ENCODE data around the gene CTTNBP2NL. TPM values are rescaled to one million over a fixed set of nuclear protein-coding genes. Genes with fewer than 3 reads are reported as not detected.
"Not testable (repeated sequence)": the region's sequence is repeated elsewhere in the genome, so short reads cannot be mapped to it uniquely, and the experiment has no call there.

The CTTNBP2NL gene
- total RNA-seq, 1 experiment from 2014 or later: 8.3 TPM

DNA sequence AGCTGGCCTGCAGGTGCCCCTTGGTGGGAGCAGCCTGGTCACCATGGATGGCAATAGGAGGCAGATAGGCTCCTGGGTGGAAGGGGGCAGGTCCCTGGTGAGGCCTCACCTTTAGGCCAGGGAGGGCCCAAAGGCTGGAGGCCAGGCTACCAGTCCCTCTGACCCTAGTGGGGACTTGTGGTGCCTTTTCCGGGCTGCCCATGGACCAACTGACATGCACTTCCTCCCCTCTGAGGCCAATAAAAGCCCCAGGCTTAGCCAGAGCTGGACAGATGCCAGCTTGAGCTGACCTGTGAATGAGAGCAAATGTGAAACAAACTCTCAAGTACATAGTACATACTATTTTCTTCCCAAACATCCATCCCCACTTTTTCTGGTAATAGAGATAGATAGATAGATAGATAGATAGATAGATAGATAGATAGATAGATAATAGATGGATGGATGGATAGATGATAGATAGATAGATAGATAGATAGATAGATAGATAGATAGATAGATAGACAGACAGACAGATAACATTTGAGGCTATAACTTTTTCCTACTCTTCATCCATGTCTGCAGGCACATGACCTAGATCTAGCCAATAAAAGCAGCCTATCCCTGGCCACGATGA lies 9.2 kb upstream of the CTTNBP2NL start:
- DNase-seq (ENCODE audit: low spot score): no peak

DNA sequence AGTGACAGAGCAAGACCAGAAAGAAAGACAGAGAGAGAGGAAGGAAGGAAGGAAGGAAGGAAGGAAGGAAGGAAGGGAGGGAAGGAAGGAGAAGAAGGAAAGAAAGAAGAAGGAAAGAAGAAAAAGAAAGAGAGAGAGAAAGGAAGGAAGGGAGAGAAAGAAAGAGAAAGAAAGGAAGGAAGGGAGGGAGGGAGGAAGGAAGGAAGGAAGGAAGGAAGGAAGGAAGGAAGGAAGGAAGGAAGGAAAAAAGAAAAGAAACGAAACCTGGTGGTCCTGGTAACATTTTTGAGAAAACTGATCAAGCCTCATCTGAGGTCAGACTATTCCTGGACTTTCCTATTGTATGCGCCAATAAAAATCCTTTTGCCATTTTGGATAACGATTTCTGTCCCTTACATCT lies 8.2 kb upstream of the CTTNBP2NL start:
- DNase-seq (ENCODE audit: low spot score): no peak

DNA sequence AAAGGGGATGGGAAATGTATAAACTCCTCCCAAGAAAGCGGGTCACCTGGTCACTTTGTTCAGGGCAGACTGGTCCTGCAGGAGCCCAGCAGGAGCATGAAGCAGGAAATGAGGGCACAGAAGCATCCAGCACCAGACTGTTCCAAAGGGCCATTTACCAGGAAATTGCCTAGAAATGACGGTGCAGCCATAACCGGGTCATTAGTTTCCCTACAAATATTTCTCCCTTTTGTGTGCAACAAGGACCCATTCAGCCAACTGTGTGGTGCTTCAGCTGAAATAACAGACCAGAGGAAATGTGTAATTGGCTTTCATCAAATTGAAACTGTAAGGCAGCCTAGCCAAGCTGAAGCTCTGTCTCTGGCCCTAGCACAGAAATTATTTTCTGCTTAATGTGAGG lies 7.6 kb upstream of the CTTNBP2NL start:
- no peak for DNase-seq (ENCODE audit: low spot score)

DNA sequence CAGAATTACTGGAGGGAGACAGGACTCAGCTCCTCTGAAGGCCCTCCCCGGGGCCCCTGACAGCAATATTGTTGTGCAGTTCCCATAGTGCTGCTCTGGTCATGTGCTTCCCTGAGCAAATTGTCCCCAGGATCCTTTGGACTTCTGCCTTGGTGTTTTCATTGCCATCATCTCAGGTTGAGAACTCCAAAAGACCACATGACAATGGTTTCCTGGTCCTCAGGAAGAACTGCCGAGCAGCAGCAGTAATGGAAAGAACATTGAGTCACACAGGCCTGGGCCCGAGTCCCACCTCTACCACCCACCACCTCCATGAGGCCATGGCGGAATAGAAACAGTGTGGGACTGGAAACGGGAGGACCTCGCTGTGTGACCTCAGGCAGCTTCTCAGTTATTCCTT lies 6.3 kb upstream of the CTTNBP2NL start:
- no peak for DNase-seq (ENCODE audit: low spot score)

DNA sequence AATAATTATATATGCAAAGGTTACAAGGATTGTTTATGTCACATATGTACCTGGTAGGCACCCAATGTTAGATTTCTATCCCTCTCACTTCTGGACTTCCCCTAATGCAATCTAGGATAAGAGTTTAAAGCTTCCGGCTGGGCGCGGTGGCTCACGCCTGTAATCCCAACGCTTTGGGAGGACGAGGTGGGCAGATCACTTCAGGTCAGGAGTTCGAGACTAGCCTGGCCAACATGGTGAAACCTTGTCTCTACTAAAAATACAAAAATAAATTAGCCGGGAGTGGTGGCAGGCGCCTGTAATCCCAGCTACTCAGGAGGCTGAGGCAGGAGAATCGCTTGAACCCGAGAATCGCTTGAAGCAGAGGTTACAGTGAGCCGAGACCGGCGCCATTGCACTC lies 5.7 kb upstream of the CTTNBP2NL start:
- DNase-seq (ENCODE audit: low spot score): not testable (repeated sequence)

DNA sequence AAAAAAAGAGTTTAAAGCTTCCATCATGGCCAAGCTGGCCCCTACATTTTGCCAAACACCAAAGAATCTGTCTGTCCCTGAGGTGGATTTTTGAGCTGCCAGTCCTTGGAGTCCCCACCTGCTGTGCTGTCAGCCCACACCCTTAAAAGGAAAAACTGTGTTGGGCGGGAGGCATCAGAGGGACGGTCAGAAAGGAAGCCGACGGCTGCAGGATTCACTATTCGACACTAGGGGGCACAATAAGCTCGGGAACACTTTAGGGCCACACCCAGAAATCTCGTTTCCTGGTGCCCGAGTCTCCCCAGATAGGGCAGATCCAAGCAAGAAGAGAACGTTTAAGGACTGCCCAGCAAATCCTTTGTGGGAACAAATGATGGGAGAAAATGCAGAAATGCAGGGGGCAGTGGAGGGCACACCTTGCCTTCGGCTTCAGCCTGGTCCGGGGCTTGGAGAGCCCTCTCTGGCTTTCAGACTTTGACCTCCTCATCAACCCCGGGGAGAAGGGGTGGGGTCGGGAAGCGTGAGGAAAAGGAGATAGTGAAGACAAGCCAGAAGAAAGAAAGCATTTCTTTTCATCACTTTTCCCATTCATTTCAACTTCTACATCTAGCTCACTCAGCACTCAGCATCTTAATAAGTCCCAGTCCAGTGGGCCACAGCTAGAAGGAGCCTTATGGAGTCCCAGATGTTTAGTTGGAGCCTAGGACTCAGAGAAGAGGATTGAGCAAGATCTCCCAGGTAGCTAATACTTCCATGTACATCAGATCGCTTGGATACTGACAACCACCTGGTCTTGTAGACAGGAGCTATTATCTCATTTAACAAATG lies 5.0 kb upstream of the CTTNBP2NL start:
- peak; percentile 89 for DNase-seq (ENCODE audit: low spot score)

DNA sequence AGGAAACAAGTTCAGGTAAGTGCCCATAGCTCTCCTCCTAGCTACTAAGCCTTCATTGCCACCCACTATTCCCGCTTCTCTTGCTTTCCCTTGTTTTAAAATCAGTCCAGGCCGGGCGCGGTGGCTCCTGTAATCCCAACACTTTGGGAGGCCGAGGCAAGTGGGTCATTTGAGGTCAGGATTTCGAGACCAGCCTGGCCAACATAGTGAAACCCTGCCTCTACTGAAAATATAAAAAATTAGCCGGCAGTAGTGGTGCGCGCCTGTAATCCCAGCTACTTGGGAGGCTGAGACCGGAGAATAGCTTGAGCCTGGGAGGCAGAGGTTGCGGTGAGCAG lies 4.4 kb upstream of the CTTNBP2NL start:
- no peak for DNase-seq (ENCODE audit: low spot score)

DNA sequence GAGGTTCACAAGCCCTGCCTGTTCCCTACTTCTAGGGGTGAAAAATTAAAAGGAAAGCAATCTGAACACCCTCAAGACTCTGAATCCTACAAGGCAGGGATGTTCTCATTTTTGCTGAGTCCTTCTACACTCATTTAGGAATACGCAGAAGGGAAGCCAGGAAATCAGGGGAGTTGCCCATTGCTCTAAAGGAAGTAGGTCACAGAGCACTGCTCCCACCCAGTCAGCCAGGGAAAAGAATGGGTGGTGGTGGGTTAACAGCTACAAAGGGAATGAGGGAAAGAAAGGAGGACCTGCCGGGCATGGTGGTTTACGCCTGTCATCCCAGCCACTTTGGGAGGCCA lies 2.4 kb upstream of the CTTNBP2NL start:
- DNase-seq (ENCODE audit: low spot score): no peak

DNA sequence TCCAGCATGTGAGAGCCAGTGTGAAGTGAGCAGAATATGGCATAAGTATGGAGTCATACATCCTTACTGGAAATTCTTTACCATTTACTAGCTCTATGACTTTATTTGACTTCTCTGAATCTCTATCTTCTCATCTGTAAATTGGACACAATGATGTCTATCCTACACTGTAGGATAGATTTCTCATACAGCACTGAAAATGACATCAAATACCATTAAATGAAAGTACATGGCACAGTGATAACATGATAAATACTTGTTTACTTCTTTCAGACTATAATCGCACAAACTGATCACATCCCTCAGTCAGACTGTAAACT lies 1.3 kb upstream of the CTTNBP2NL start:
- DNase-seq (ENCODE audit: low spot score): no peak

DNA sequence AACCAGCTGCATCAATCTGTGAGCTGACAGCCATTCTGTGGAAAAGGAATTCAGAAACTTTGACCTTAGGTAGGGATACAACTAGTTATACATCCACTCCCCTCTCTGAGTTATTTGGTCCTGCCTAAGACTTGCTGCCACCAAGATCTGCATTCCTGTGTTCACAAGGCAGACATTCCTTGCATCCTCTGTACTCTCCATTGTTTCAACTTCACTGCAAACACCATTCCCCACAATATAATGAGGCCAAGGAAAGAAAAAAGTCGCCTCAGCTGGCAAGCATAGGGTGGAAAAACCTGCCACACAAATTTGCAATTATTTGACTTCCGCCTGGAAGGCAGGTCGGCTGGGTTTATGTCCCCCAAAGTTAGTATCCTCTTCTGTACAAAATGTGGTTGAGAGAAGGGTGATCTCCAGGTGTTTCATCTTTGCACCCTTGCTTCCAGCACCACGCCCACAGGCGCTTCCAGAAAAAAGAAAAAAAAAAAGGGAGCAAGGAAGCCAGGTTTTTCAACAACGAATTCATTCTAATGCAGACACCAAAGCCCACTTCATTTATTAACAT lies 676 bp upstream of the CTTNBP2NL start:
- DNase-seq (ENCODE audit: low spot score): no peak

DNA sequence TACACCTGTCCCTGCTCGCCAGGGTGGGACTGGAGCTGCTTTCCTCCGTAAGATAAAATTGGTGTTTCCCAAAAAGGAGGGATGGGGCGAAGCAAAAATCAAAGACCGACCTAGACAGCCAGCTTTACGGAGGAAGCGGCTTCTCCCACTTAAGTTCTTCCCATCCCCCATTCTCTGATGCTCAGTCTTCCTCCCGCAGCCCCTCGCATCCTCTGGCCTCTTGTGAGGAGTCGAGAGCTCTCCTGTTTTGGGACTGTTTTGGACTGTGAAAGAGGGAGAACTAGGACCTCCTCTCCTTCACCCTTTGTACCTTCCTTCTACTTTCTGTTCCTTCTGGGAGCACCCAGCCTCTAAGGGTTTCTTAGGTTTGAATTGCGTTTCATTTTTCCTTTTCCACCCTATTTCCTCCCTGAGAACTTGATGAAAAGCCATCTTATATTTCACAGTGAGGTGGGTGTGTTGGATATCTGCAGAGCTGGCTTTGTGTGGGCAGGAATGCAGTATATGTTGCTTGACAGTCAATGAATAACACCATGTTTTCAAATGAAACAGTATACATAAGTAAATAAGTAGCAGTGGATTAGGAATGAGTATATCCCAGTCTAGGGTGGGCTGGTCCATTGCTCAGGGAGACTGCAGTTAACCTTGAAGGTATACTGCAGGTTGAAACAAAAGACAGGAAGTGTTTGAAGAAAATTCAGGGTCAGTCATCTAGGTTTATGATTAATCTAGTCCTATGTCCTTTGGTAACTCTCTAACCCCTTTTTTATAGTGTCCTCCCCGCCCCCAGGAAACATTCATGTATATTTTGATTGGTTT lies 848 bp downstream of the CTTNBP2NL start:
- no peak for DNase-seq (ENCODE audit: low spot score)

DNA sequence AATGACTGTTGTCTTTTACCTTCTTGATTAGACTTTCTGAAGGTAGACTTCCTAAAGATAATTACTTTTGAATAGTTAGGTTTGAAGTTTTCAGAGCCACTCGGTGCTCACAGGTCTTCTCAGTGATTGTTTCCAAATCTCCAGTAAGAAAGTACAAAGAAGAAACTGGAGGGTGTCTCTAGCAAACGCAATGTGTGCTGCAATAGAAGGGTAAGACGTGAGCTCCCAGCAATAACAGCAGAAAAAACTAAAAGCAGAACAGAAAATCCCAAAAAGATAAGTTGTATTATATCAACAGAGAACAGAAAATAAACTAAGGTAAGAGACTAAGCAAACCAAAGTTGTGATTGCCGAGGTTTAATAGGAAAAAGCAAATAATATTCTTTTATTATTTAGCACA lies 1.8 kb downstream of the CTTNBP2NL start:
- no peak for DNase-seq (ENCODE audit: low spot score)

DNA sequence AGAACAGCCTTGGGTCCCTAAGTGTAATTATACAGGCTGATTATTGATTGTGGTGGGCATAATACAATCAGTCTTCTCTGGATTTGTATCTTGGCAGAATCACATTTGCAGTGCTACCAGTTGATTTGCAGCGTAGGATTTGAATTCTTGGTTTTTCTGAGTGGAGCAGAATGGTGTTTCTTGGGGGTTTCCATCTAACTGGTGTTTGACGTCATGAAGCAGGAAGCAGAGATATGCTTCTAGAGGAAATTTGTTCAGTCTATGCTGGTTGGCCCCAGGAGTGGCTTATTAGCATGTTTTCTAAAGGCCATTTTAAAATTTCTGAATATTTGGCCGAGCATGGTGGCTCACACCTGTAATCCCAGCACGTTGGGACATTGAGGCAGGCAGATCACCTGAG lies 3.4 kb downstream of the CTTNBP2NL start:
- no peak for DNase-seq (ENCODE audit: low spot score)

DNA sequence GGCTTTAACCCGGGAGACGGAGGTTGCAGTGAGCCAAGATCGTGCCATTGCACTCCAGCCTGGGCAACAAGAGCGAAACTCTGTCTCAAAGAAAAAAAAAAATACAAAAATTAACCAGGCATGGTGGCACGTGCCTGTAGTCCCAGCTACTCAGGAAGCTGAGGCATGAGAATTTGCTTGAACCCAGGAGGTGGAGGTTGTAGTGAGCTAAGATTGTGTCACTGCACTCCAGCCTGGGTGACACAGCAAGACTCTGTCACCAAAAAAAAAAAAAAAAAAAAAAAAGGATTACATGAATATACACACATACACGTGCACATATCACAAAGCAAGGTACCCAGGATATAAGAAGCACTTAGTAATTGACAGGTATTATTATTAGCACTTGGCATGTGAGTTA lies 4.7 kb downstream of the CTTNBP2NL start:
- not testable (repeated sequence) for DNase-seq (ENCODE audit: low spot score)

DNA sequence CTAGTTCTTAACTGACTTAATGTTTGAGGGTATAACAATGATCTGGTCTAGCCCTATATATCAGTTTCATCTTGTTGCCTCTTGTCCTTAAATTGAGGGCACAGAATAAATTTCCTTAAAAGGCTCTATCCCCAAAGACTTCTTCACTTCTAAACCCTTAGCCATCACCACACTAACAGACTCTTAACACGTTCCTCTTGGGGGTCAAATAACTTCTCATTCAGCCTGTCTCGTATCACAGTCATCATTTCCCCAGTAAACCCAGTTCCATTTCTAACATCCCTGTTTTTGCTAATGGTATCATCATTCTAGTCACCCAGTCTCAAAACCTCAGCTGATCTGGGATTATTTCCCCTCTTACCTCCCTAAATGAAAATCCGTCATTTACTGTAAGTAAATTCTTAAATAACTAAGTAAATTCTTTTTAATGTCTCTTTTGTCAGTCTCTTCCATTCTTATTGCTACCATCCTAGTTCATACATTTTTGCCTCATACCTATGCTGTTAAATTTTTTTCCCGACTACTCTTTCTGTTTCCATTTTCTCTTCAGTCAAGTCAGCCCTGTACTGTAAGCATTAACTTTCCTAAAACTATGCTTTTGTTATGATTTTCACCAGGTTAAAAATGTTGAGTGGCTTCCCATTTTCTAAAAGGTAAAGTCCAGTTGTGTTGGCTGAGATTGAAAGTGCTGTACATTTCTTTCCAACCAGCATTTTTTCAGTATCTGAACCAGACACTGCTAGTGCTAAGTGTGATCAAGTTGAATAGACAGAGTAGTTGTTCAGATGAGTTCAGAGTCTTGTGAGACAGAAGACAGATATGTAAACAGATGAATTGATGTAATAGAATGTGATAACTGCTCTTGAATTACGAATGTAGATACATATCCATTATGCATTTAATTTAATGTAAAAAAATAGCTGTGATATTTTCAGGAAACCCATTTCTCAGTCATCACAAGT lies 6.9 kb downstream of the CTTNBP2NL start:
- DNase-seq (ENCODE audit: low spot score): no peak

DNA sequence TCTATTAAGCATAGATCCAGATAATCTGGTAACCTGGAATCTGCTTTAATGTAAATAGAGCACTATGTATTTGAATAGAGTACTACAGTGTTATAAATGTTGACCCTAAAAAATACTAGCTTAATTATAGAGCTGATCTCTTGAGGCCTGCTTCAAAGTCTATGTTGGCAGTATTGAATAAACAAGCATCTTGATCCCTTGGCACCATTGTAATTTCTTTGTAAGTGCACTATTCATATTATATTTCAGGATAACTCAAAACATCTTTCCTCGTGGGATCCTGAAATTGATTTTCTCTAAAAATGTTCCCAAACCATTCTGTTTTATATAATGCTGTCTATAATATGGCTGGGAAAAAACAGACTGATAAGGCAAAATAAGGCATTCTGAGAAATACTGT lies 10.8 kb downstream of the CTTNBP2NL start:
- no peak for DNase-seq (ENCODE audit: low spot score)

DNA sequence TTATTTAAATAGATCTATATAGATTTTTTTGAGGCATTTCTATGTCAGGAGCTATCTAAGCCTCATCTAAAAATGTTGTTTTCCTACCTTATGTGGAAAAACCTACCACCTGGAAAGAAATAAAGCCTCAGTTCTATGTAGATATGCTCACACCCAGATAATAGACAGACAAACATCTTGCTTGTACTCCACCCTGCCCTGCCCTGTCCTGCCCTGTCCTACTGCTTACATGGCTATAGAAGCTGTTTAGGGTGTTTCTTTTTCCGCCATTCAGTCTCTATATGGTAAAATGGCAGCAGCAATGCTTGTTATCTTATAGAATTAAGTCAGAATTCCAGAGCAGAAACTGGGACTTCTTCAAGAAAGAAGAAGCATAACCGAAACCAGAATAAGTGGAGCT lies 13.4 kb downstream of the CTTNBP2NL start:
- no peak for DNase-seq (ENCODE audit: low spot score)

DNA sequence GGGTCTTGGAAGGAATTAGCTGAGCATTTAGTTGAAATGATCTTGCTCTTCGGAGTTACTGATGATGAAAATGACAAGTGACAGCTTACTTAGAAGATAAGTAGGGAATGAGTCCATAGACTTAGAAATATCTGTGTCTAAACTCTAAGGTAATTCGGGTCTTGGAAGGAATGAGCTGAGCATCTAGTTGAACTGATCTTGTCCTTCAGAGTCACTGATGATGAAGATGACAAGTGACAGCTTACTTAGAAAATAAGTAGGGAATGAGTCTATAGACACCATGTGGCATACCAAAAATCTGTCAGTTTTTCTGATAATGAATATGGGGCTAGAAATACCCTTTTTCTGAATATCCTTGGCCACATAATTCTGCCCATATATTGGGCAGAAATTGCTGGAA lies 14.7 kb downstream of the CTTNBP2NL start:
- DNase-seq (ENCODE audit: low spot score): no peak

DNA sequence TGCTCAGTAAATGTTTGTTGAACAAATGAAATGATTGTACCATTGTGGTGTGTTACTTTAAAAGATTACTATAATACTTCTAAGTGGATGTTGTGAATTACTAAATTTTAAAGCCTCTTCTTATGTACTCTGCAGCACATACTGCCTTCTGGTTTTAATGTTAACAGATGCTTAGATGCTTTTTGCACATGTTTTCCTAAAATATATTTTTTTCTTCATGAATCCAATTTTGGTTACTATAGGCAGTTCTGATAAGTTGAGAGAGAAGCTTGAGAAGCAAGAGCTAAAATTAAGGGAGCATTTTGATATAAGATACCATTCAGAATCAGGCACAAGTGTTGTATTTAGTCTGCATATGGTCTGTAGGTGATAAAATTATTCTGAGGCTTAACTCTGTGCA lies 21.3 kb downstream of the CTTNBP2NL start:
- DNase-seq (ENCODE audit: low spot score): no peak

DNA sequence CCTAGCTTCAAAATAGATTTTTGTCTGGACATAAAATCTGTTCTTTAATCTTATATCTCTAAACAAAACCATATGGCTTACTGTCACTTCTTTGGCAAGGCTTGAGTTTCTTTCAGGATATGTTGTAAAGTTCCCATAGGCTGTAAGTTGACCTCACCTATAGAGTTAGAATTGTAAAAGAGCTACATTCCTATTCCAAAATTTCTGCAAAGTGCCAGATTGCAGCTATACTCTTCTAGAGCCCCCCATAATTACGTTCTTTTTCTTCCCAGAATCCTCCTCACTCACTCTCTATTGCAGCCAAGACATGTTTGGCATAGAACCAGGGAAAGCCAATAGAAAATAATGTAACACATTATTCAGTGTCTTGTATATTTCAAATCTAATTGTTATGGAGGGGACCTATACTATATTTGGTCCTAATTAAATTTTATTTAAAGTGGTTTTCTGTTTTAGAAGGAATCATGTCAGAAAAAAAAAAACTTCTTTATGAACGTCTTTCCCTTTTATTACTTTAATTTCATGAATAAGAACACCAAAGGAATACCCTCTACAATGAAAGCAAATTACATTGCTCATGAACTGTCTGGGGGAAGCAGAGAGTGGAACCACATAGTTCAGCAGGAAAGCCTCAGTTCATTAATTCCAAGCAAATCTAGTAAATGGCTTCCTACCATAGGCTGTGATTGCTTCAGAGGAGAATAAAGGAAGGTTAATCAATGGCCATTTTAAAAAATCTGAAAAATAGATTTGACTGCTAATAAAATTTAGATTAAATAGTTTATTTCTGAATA lies 22.3 kb downstream of the CTTNBP2NL start:
- no peak for DNase-seq (ENCODE audit: low spot score)

DNA sequence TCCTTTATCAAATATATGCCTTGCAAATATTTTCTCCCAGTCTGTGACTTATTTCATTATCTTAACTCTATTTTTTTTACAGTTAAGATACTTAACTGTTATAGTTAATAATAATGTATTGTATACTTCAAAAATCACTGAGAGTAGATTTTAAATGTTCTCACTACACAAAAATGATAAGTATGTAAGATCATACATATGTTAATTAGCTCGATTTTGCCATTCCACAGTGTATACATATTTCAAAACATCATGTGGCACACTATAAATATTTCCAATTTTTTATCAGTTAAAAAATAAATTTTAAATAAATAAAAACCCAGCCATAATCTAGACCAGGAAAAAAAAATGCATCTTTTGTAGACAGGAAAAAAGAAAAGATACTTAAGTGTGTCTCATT lies 27.2 kb downstream of the CTTNBP2NL start:
- no peak for DNase-seq (ENCODE audit: low spot score)
